Measurements from ENCODE around the gene ZC3HAV1. TPM values are rescaled to one million over a fixed set of nuclear protein-coding genes. Genes with fewer than 3 reads are reported as not detected.

The ZC3HAV1 gene
- total RNA-seq, 2 experiments from 2014 or later, result 47.4 to 52.4 TPM

GRCh38 chr7:139034855-139035585 is 74.5 kb downstream of the ZC3HAV1 start:
- ChIA-PET POLR2A (interaction anchor here (0.6 kb wide), 1 partner anchor 81 kb away, joined by 4 read pairs; no protein-coding TSS in a partner anchor), CTCF (ENCODE audit: unreplicated experiment) (no interaction called here)
- H3K9me2 ChIP-seq (ENCODE audit: insufficient read depth, low read length), result no peaks in the 10 kb centered on the region
- H3K4me1 ChIP-seq (ENCODE audit: insufficient read depth, low read length, poor library complexity, severe bottlenecking), result no peaks in the 10 kb centered on the region
- BruUV-seq (replicated peaks), result no TSS peak
- DNase-seq (ENCODE audit: low spot score), result no peak
- no peaks in the 10 kb centered on the region for H3K36me3 ChIP-seq (ENCODE audit: insufficient read depth, low read length)
- intact Hi-C loops (cut with micrococcal nuclease; ENCODE audit: unreplicated experiment), result no loop called here
- H3K9me3 ChIP-seq (ENCODE audit: low read length), result no peaks in the 10 kb centered on the region
- H3K79me2 ChIP-seq (ENCODE audit: insufficient read depth, low read depth, low read length), result no peaks in the 10 kb centered on the region
- no peak overlapping the region for H3K27ac ChIP-seq (ENCODE audit: low read depth, low read length, poor library complexity, severe bottlenecking)
- TF ChIP-seq CTCF (conservative IDR thresholded peaks at IDR 0.05; ENCODE audit: low read length) (no peak), EZH2phosphoT487 (IDR thresholded peaks at IDR 0.05; ENCODE audit: borderline replicate concordance, low read depth, low read length) (no peak)
- H3K4me3 ChIP-seq (ENCODE audit: low read depth, low read length, poor library complexity, severe bottlenecking), result no peak overlapping the region
- H2AFZ ChIP-seq (ENCODE audit: low read length), result no peak overlapping the region
- no peak overlapping the region for H3K4me2 ChIP-seq (ENCODE audit: low read length)
- no peaks in the 10 kb centered on the region for H4K20me1 ChIP-seq (ENCODE audit: insufficient read depth, low read length)

- H3K79me2 ChIP-seq (ENCODE audit: insufficient read depth, low read depth, low read length), result no peaks in the 10 kb centered on the region
- ChIA-PET CTCF (ENCODE audit: unreplicated experiment) (no interaction called here), POLR2A (interaction anchor here (0.6 kb wide), 1 partner anchor 80 kb away, joined by 4 read pairs; no protein-coding TSS in a partner anchor)
- no peaks in the 10 kb centered on the region for H3K9me3 ChIP-seq (ENCODE audit: low read length)
- H3K4me2 ChIP-seq (ENCODE audit: low read length), result no peak overlapping the region
- no peaks in the 10 kb centered on the region for H3K36me3 ChIP-seq (ENCODE audit: insufficient read depth, low read length)
- intact Hi-C loops (cut with micrococcal nuclease; ENCODE audit: unreplicated experiment), result no loop called here
- no peak overlapping the region for H3K27ac ChIP-seq (ENCODE audit: low read depth, low read length, poor library complexity, severe bottlenecking)
- no peak overlapping the region for H3K4me3 ChIP-seq (ENCODE audit: low read depth, low read length, poor library complexity, severe bottlenecking)
- no peak for TF ChIP-seq CTCF (conservative IDR thresholded peaks at IDR 0.05; ENCODE audit: low read length)
- TF ChIP-seq EZH2phosphoT487 (IDR thresholded peaks at IDR 0.05; ENCODE audit: borderline replicate concordance, low read depth, low read length), result no peak
- DNase-seq (ENCODE audit: low spot score), result no peak
- H2AFZ ChIP-seq (ENCODE audit: low read length), result no peak overlapping the region
- no peaks in the 10 kb centered on the region for H3K9me2 ChIP-seq (ENCODE audit: insufficient read depth, low read length)
- no peaks in the 10 kb centered on the region for H3K4me1 ChIP-seq (ENCODE audit: insufficient read depth, low read length, poor library complexity, severe bottlenecking)
- BruUV-seq (replicated peaks), result no TSS peak
- H4K20me1 ChIP-seq (ENCODE audit: insufficient read depth, low read length), result no peaks in the 10 kb centered on the region
Observed at GRCh38 chr7:139034336-139034735, 75.2 kb downstream of the ZC3HAV1 start.

All from OCI-LY7 (cell line).